Peyer's patch (tissue), 4 donors: ENCODE data around the gene PGM1.
A peak's percentile ranks its signal among the peaks of the same experiment; 100 is the strongest.

Experiments used
- POLR2A ChIP-seq, 2 donors: fragments of 450-650 bp; IDR thresholded peaks; one replicate each; pipeline ENCODE4 v1.5.1; 2017; ENCODE audit warnings: antibody characterized with exemption in 2 of 2, mild to moderate bottlenecking in 2 of 2, moderate library complexity in 2 of 2
- TF ChIP-seq, protein P1 (sequence below), 6 experiments: fragments of 450-650 bp in 4 of 6; fragments of 200-600 bp in 2 of 6; sonication (generic) in 1 of 6; IDR thresholded peaks; one replicate each; pipeline ENCODE4 v1.5.1; 2017 to 2019; ENCODE audit warnings: antibody characterized with exemption in 6 of 6, mild to moderate bottlenecking in 3 of 6, moderate library complexity in 1 of 6

DNA sequence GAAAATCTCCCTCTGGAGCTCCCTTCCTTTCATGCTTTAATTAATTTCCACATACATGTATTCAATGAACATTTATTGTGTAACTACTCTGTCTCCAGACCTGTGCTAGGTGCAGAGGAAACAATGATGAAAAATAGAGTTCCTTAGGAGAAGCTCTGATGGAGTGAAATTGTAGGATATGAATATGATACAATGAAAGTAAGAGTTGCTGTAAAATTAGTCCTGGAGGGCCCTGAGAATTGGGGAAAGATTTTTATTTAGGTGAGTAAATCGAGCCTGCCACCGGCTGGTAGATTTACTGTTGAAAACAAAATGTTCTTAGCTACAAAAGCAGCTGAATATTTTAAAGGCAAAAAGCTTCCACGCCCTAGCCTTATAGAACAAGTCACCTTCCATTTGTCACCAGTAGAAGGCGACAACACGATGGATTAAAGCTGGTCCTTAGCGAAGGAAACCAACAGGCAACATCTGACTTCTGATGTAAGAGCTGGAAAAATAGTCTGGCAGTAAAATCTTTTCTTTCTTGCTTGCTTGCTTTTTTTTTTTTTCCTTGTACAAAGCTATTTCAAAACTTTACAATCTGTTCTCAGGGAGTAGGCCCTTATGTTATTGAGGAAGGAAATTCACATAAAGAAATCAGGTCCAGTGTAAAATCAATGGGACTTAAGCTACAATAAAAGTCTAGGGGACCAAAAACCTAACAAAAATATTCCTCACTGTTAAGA lies 98.7 kb downstream of the PGM1 start:
- TF ChIP-seq, protein P1, sequence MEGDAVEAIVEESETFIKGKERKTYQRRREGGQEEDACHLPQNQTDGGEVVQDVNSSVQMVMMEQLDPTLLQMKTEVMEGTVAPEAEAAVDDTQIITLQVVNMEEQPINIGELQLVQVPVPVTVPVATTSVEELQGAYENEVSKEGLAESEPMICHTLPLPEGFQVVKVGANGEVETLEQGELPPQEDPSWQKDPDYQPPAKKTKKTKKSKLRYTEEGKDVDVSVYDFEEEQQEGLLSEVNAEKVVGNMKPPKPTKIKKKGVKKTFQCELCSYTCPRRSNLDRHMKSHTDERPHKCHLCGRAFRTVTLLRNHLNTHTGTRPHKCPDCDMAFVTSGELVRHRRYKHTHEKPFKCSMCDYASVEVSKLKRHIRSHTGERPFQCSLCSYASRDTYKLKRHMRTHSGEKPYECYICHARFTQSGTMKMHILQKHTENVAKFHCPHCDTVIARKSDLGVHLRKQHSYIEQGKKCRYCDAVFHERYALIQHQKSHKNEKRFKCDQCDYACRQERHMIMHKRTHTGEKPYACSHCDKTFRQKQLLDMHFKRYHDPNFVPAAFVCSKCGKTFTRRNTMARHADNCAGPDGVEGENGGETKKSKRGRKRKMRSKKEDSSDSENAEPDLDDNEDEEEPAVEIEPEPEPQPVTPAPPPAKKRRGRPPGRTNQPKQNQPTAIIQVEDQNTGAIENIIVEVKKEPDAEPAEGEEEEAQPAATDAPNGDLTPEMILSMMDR (IDR thresholded peaks at IDR 0.05) = peak; percentile 39 to 90 (median 81)
- no peak for TF ChIP-seq POLR2A (IDR thresholded peaks at IDR 0.05)
